NCI-H82 (cell line): ENCODE results near the gene ETV6.

Source experiments
- DNase-seq: peaks from one replicate; lab custom pipeline; 2025; lab: John Stamatoyannopoulos, UW

Gene ETV6

GRCh38 chr12:11827091-11828061, 177.9 kb downstream of the ETV6 start:
- DNase-seq = no peak

GRCh38 chr12:11829764-11830194, 180.3 kb downstream of the ETV6 start:
- no peak for DNase-seq

GRCh38 chr12:11830307-11830801, 180.9 kb downstream of the ETV6 start:
- no peak for DNase-seq

GRCh38 chr12:11832093-11832492, 182.6 kb downstream of the ETV6 start:
- no peak for DNase-seq

GRCh38 chr12:11833174-11833895, 183.9 kb downstream of the ETV6 start:
- no peak for DNase-seq

- no peak for DNase-seq
These were observed 184.8 kb downstream of the ETV6 start for GRCh38 chr12:11834104-11834812.

GRCh38 chr12:11834931-11835330, 185.5 kb downstream of the ETV6 start:
- no peak for DNase-seq

GRCh38 chr12:11836282-11837151, 187.0 kb downstream of the ETV6 start:
- peak; percentile 49 for DNase-seq

GRCh38 chr12:11837216-11837934, 187.9 kb downstream of the ETV6 start:
- DNase-seq = no peak

GRCh38 chr12:11838403-11838802, 188.9 kb downstream of the ETV6 start:
- DNase-seq = no peak

- DNase-seq = no peak
These were observed 189.7 kb downstream of the ETV6 start for GRCh38 chr12:11839091-11839641.

- no peak for DNase-seq
These were observed 190.9 kb downstream of the ETV6 start for GRCh38 chr12:11840366-11840765.

- no peak for DNase-seq
These were observed 197.0 kb downstream of the ETV6 start for GRCh38 chr12:11846488-11846887.

GRCh38 chr12:11847539-11847938, 198.1 kb downstream of the ETV6 start:
- DNase-seq = no peak

- DNase-seq = no peak
These were observed 200.5 kb downstream of the ETV6 start for GRCh38 chr12:11849757-11850504.

GRCh38 chr12:11853126-11853525, 203.7 kb downstream of the ETV6 start:
- DNase-seq = peak; percentile 51

- no peak for DNase-seq
These were observed 204.6 kb downstream of the ETV6 start for GRCh38 chr12:11854011-11854499.

GRCh38 chr12:11855983-11856374, 206.5 kb downstream of the ETV6 start:
- peak; percentile 56 for DNase-seq

- no peak for DNase-seq
These were observed 207.5 kb downstream of the ETV6 start for GRCh38 chr12:11856971-11857370.
